Hematopoietic multipotent progenitor cell treated with erythropoietin and hydrocortisone succinate and interleukin-3 and kit ligand, for 15 days (in vitro differentiated cells): ENCODE measurements around the gene GTF3C6.
A peak's percentile ranks its signal among the peaks of the same experiment; 100 is the strongest.
"Not testable (repeated sequence)": the region's sequence is repeated elsewhere in the genome, so short reads cannot be mapped to it uniquely, and the experiment has no call there.

ENCODE experiments used
- DNase-seq: peaks from one replicate; pipeline ENCODE4 v3.0.0-alpha.2; 2015; ENCODE audit warnings: low spot score

The GTF3C6 gene

GRCh38 chr6:110958329-110959192 is at the start of gene GTF3C6:
GTF3C6 (plus strand) TSS chr6:110958706; CDS start chr6:110958770, 64 bp downstream.
- DNase-seq, result peak; percentile 91

- DNase-seq, result no peak
These were observed 27.7 kb upstream of the GTF3C6 start for GRCh38 chr6:110930781-110931180.

- no peak for DNase-seq
These were observed 24.6 kb upstream of the GTF3C6 start for GRCh38 chr6:110933912-110934311.

GRCh38 chr6:110934381-110934898 is 24.1 kb upstream of the GTF3C6 start:
- DNase-seq, result no peak

- no peak for DNase-seq
These were observed 23.3 kb upstream of the GTF3C6 start for GRCh38 chr6:110935171-110935570.

GRCh38 chr6:110938171-110938570 is 20.3 kb upstream of the GTF3C6 start:
- DNase-seq, result no peak

- no peak for DNase-seq
These were observed 18.9 kb upstream of the GTF3C6 start for GRCh38 chr6:110939429-110940200.

GRCh38 chr6:110944681-110945151 is 13.8 kb upstream of the GTF3C6 start:
- peak; percentile 77 for DNase-seq

- DNase-seq, result no peak
These were observed 12.0 kb upstream of the GTF3C6 start for GRCh38 chr6:110946498-110946897.

- DNase-seq, result peak; percentile 61
These were observed 8.7 kb upstream of the GTF3C6 start for GRCh38 chr6:110949679-110950285.

- no peak for DNase-seq
These were observed 8.1 kb upstream of the GTF3C6 start for GRCh38 chr6:110950440-110950839.

GRCh38 chr6:110951008-110951407 is 7.5 kb upstream of the GTF3C6 start:
- DNase-seq, result no peak

- DNase-seq, result no peak
These were observed 6.3 kb upstream of the GTF3C6 start for GRCh38 chr6:110951986-110952794.

GRCh38 chr6:110953633-110954303 is 4.7 kb upstream of the GTF3C6 start:
- no peak for DNase-seq

- DNase-seq, result no peak
These were observed 1.5 kb downstream of the GTF3C6 start for GRCh38 chr6:110960014-110960390.

GRCh38 chr6:110962636-110963035 is 4.1 kb downstream of the GTF3C6 start:
- not testable (repeated sequence) for DNase-seq

- DNase-seq, result no peak
These were observed 7.2 kb downstream of the GTF3C6 start for GRCh38 chr6:110965629-110966229.

GRCh38 chr6:110968661-110969060 is 10.2 kb downstream of the GTF3C6 start:
- DNase-seq, result not testable (repeated sequence)

- no peak for DNase-seq
These were observed 13.0 kb downstream of the GTF3C6 start for GRCh38 chr6:110971468-110971867.

GRCh38 chr6:110976575-110976974 is 18.1 kb downstream of the GTF3C6 start:
- no peak for DNase-seq
